Raji (cell line): ENCODE results near the gene TP53BP1.

Source experiments
- POLR2A ChIP-seq: IDR thresholded peaks from 2 replicates; pipeline ENCODE4 v1.6.1; 2011; ENCODE audit warnings: low read depth, low read length, control low read depth; ENCODE audit not compliant: insufficient read depth

TP53BP1 gene

DNA sequence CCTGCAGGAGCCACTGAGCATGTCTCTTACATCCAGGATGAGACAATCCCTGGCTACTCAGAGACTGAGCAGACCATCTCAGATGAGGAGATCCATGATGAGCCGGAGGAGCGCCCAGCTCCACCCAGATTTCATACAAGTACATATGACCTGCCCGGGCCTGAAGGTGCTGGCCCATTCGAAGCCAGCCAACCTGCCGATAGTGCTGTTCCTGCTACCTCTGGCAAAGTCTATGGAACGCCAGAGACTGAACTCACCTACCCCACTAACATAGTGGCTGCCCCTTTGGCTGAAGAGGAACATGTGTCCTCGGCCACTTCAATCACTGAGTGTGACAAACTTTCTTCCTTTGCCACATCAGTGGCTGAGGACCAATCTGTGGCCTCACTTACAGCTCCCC, 30.7 kb upstream of the TP53BP1 start:
- no peak for TF ChIP-seq POLR2A

DNA sequence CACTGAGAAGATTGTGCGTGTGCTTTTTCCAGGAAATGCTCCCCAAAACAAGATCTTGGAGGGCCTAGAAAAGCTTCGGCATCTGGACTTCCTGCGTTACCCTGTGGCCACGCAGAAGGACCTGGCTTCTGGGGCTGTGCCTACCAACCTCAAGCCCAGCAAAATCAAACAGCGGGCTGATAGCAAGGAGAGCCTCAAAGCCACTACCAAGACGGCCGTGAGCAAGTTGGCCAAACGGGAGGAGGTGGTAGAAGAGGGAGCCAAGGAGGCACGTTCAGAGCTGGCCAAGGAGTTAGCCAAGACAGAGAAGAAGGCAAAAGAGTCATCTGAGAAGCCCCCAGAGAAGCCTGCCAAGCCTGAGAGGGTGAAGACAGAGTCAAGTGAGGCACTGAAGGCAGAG, 29.3 kb upstream of the TP53BP1 start:
- TF ChIP-seq POLR2A: no peak

DNA sequence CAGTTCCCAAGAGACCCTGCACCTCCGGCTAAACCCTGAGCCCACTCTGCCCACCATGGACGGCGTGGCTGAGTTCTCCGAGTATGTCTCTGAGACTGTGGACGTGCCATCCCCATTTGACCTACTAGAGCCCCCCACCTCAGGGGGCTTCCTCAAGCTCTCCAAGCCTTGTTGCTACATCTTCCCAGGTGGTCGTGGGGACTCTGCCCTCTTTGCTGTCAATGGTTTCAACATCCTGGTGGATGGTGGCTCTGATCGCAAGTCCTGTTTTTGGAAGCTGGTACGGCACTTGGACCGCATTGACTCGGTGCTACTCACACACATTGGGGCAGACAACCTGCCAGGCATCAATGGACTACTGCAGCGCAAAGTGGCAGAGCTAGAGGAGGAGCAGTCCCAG, 28.5 kb upstream of the TP53BP1 start:
- no peak for TF ChIP-seq POLR2A

DNA sequence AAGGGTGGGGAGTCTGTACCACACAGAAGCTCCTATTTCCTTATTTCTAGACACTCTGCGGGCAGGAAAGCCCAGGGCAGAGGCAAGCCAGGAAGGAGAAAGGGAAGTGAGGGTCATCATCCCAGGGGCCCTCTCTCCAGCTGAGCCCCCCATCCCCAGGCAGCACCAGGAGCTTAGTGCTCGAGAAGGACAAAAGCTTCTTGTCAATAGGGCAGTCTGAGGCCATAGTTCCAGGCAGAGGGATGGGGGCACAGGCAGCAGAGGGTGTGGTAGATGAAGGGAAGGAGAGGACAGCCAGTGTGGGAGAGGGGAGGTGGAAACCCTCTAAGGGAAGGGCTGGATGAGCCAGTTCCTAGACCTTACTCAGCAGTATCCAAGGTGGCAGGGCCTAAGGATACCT, 27.2 kb upstream of the TP53BP1 start:
- no peak for TF ChIP-seq POLR2A

DNA sequence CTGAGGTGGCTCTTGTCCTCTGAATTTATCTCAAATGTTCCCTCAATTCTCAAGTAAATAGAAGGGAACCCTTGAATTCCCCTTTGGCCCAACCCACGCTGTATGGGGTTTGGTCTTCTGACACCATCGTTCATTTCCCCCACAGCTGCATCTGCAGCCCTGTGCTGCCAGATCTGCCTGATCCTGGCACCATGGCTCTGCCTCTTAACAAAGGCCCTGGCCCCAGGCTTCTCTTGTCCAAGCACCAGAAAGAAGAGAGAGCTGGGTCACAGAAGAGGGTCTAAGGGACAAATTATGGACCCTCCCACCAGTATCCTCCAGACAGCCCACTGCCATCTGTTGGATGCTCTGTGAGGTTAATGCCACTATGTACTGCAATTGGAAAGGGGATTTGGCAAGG, 26.2 kb upstream of the TP53BP1 start:
- TF ChIP-seq POLR2A: no peak

DNA sequence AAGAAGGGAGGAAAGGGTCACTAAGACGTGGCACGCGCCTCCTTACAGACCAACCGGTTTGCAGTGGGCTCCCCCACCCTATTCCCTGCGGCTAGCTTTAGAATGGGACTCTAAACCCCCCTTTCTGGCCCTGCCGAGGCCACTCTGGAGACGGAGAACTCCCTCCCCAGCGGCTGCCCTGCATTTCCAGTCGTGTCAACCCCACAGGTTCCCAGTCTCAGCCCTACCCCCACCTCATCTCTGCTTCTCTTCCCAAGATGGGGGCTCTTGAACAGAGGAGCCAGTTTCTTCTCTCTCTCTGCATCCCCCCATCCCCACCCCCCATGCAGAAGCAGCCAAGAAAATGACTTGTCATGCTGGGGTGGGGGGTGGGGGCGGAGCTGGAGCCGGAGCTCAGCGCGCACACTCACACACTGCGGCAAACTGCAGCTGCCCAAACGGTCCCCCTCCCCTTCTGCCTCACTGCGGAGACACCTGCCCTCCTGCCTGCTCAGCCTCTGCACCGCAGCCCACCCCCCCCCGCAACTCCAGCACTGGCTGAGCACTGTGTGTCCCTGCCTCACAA, 25.3 kb upstream of the TP53BP1 start:
- TF ChIP-seq POLR2A: no peak

DNA sequence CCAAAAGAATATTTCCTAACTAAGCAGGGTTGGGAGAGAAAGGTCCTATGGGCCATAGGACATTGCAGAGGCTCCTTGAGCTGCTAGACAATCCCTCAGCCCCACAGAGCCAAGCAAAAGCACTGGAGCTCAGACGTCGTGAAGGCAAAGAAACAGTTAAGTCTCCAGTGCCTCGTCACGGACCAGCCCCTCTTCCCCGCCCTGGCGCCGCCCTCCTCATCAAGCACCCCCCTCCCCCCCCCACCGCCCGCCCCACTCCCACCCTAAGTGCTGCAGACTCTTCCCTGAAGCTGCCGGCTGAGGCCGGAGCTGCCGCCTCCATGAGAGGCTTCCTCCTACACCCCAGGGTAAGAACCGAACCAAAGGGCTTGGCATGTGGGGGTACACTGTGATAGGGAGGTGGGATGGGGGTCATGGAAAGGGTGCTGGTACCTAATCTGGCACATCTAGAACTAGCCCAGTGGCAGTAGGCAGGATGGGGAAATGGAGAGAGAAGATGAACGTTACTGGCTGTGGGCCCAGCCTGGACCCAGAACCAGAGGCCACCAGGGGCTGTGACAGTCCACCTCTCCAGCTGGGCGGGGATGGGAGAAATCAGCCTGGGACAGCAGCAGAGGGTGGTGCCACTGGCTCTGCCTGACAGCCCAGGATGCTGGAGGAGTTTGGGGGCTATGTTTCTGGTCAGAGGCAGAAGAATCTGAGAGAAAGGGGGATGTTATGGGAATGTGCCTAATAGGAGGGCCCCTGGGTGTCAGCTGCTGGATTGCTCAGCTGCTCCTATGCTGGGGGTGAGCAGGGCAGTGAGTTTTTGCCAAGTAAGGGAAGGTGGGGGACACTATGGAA, 24.6 kb upstream of the TP53BP1 start, which contains the start of gene MAP1A:
Gene MAP1A (plus strand): TSS at position 255 of the 843 bp plus-strand sequence. CDS start 3,866 bp downstream, outside the sequence.
- no peak for TF ChIP-seq POLR2A

DNA sequence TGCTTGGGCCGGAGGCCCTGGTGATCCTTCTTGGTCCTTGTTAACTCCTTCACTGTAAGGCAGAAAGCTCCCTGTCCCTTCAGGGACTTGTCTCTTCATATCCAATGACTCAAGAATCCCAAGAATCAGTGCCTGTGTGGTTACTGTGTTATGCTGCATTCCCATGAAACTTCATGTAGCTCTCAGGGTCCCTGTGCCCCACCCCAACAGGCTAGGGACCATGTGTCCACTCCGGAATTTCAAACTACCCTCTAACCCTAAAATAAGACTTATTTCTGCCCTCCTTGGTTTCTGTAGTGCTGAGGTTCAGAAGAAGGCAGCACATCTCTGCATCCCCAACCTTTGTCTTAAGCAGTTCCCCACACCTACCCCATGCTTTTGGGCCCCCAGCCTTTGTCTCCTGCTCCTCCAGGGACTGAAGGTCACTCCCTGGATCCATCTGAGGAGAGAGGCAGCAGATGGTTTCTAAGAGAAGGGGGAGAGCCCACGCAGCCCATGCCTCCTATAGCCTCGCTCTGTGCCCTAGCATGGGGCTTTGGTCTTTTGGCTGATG, 23.9 kb upstream of the TP53BP1 start:
- TF ChIP-seq POLR2A: no peak

DNA sequence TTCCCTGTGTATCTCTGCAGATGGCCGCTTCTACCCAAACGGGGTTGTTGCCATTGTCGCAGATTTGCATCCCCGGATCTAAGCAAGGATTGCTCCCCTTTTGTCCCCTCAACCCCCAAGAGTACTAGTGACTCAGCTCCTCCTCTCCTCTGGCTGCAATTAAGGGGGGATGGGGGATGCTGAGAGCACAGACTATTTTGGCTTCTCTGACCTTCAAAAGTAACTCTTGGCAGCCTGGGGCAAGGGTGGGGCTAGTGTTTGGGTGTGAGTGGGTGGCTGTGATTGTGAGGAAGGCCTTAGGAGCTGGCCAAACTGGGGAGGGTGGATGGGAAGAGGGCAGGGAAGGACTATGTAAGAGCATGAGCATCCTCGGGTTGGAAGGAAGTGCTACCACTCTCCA, 23.2 kb upstream of the TP53BP1 start:
- TF ChIP-seq POLR2A: no peak

DNA sequence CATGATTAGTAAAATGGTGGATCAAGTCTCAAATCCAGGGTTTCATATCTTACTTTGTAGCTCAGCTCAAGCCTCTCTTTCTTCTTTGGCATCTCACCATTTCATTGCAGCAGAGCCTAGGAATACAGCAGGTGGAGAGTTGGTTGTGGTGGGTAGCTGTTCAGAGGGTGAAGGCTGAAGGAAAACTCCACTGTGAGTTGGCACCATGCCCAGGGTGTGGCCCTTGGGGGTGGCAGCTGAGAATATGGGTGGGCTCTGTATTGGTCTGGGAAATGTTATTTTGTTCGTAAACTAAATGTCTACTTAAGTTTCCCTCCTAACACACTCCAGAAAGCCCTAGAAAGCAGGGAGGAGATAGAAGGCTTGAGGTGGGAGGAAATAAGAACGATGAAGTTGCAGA, 22.8 kb upstream of the TP53BP1 start:
- no peak for TF ChIP-seq POLR2A

DNA sequence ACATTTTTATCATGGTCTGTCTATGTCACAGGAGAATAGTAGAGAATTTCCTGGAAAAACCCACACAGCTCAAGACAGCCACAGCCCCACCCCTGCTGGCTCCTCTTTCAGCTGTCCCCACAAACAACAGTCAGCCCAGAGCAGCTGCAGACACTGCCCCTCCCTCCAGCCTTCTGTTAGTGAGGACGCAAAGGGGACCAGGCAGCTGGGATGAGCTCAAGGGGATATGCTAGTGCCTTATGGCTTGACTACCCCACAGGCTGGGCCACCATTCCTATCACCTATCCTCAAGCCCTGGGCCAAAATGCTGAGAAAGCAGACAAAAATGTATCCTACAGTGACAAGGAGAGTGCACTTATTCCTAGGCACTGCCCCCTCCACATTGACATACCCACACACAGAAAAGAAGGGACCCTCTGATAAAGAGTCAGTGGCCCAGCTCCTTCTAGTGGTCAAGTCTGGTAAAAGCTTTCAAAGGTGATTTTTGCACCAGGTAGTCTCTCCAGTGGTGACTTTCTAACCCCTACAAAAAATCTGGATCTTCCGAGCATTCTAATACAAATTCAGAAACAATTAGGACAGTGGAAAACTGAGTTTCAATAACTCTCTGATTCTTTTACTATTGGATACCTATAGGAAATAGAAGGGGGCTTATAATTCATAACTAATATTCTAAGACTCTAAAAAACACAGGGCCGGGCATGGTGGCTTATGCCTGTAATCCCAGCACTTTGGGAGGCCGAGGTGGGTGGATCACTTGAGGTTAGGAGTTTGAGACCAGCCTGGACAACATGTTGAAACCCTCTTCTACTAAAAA, 21.5 kb upstream of the TP53BP1 start:
- TF ChIP-seq POLR2A: no peak

DNA sequence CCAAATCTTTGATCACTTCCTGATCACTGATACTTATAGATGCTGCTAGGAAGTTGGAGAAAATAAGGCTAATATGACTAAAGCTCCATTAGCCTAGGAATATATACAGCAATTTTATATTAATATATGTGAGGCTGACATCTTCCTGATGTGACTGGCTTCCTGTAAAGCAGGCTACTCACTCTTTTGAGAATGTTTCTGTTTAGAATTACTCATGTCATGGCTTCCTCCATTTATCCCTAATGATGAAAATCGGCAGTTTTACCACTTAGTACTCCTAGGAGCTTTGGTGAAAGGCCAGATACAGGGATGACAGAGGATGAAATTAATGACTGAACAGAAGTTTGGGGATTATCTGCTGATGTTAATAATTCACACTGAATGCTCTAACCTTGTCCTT, 20.6 kb upstream of the TP53BP1 start:
- no peak for TF ChIP-seq POLR2A

DNA sequence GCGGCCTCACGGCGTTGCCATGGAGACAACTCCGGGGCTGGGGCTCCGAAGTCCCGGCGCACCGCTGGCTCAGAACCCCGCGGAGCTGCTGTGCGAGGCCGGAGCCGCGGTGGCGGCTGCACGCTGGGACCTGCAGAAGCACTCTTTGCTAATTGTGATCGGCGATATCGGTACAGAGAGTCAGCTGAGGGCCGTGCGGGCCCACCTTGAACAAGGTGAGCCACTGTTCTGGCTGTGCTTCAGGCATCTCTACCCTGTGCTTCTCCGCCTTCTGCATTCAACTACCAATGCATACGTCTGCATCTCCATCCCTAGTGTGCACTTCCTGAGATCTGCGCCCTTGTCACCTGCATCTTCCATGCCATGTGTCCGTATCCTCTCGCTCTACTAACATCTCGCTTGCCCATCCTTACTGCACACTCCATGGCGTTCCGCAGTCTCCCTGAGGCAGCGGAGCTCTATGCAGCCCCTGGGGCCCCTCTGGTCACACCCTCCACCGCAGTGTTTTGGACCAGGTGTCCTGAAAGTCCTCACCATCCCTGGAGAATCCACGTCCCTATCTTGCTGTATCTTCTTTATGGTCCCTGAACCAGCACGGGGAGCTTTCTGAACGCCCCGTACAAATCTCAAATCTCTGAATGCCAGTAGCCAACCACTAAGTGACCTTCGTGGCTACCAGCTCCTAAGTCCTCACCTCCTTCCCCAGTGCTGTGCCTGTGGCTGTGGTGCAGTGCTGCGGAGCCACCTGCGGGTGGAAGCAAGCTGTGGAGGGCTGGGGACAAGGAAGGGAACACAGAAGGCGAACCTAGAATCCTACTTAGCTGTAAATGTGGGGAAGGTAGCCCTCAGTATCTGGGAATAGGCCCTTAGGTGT, 18.3 kb upstream of the TP53BP1 start:
- no peak; the same call in 1 of the 2 replicates for TF ChIP-seq POLR2A

DNA sequence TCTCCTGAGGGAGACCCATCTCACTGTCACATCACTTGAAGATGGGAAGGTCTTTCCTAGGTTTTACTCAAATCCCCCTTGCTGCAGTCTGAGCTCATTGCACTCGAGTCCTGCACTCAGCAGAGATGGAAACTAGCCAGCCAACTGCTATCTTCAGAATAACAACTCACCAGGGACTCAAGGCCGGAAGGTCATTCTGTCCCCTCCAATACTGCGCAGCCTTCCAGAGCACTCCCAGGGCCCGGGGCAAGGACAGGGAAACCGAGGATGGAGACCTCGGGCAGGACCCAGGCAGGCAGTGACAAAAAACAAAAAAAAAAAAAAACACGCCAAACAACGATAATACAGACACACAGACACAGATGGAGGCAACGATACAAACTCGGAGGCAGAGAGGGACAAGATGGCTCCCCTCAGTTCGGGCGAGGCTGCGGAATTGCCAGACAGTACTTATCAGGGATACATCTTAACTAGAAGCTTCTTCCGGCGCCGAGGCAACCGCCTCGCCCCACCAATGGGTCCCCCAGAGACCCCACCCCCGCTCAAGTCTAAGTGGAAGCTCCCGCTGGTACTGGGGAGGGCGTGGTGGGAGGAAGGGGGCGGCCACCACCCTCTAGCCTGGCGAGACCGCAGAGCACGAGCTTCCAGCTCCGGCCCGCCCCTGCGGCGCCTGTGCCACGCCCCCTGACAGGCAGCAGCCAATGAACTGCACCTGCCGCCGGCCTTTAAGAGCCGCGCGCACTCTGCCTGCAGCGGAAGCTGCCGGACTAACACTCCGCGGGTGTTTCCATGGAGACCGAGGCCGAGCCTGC, 17.4 kb upstream of the TP53BP1 start:
- TF ChIP-seq POLR2A: peak; percentile 57
